Measurements from ENCODE around the gene CNTNAP4. TPM values are rescaled to one million over a fixed set of nuclear protein-coding genes. Genes with fewer than 3 reads are reported as not detected.

CNTNAP4 gene
- not detected in 2 replicates for total RNA-seq (2014; rRNA removed; shearing (Covaris generic))

- DNase-seq (ENCODE audit: low read depth), result no peak
Observed at GRCh38 chr16:76276745-76277438, at the start of gene CNTNAP4. Gene CNTNAP4 (plus strand): TSS chr16:76277401. CDS start chr16:76277663, 262 bp downstream.

GRCh38 chr16:76228546-76229146 is 48.6 kb upstream of the CNTNAP4 start:
- DNase-seq (ENCODE audit: low read depth), result no peak

- DNase-seq (ENCODE audit: low read depth), result no peak
Observed at GRCh38 chr16:76232704-76233103, 44.5 kb upstream of the CNTNAP4 start.

GRCh38 chr16:76235025-76235424 is 42.2 kb upstream of the CNTNAP4 start:
- no peak for DNase-seq (ENCODE audit: low read depth)

GRCh38 chr16:76235426-76235825 is 41.8 kb upstream of the CNTNAP4 start:
- no peak for DNase-seq (ENCODE audit: low read depth)

GRCh38 chr16:76237471-76237870 is 39.7 kb upstream of the CNTNAP4 start:
- DNase-seq (ENCODE audit: low read depth), result no peak

- DNase-seq (ENCODE audit: low read depth), result no peak
Observed at GRCh38 chr16:76241755-76242154, 35.4 kb upstream of the CNTNAP4 start.

GRCh38 chr16:76243620-76244019 is 33.6 kb upstream of the CNTNAP4 start:
- DNase-seq (ENCODE audit: low read depth), result no peak

GRCh38 chr16:76246587-76246986 is 30.6 kb upstream of the CNTNAP4 start:
- DNase-seq (ENCODE audit: low read depth), result no peak

GRCh38 chr16:76265434-76266045 is 11.7 kb upstream of the CNTNAP4 start:
- DNase-seq (ENCODE audit: low read depth), result peak; percentile 12

GRCh38 chr16:76268824-76269223 is 8.4 kb upstream of the CNTNAP4 start:
- no peak for DNase-seq (ENCODE audit: low read depth)

- DNase-seq (ENCODE audit: low read depth), result no peak
Observed at GRCh38 chr16:76277460-76278030, 344 bp downstream of the CNTNAP4 start.

GRCh38 chr16:76278086-76278485 is 885 bp downstream of the CNTNAP4 start:
- DNase-seq (ENCODE audit: low read depth), result no peak

- DNase-seq (ENCODE audit: low read depth), result peak; percentile 0
Observed at GRCh38 chr16:76278980-76279379, 1.8 kb downstream of the CNTNAP4 start.

GRCh38 chr16:76280421-76281215 is 3.4 kb downstream of the CNTNAP4 start:
- no peak for DNase-seq (ENCODE audit: low read depth)

- no peak for DNase-seq (ENCODE audit: low read depth)
Observed at GRCh38 chr16:76287466-76287865, 10.3 kb downstream of the CNTNAP4 start.

GRCh38 chr16:76292218-76292617 is 15.0 kb downstream of the CNTNAP4 start:
- no peak for DNase-seq (ENCODE audit: low read depth)

GRCh38 chr16:76293980-76294379 is 16.8 kb downstream of the CNTNAP4 start:
- no peak for DNase-seq (ENCODE audit: low read depth)

- DNase-seq (ENCODE audit: low read depth), result no peak
Observed at GRCh38 chr16:76294396-76295214, 17.4 kb downstream of the CNTNAP4 start.

- no peak for DNase-seq (ENCODE audit: low read depth)
Observed at GRCh38 chr16:76297941-76298340, 20.7 kb downstream of the CNTNAP4 start.
